CD4-positive, alpha-beta T cell treated with Interleukin-15 for 1 hour (primary cell): ENCODE results near the gene FERD3L.

Source experiments
- DNase-seq: peaks from one replicate; pipeline ENCODE4 v3.0.0-alpha.2; 2020

Gene FERD3L

DNA sequence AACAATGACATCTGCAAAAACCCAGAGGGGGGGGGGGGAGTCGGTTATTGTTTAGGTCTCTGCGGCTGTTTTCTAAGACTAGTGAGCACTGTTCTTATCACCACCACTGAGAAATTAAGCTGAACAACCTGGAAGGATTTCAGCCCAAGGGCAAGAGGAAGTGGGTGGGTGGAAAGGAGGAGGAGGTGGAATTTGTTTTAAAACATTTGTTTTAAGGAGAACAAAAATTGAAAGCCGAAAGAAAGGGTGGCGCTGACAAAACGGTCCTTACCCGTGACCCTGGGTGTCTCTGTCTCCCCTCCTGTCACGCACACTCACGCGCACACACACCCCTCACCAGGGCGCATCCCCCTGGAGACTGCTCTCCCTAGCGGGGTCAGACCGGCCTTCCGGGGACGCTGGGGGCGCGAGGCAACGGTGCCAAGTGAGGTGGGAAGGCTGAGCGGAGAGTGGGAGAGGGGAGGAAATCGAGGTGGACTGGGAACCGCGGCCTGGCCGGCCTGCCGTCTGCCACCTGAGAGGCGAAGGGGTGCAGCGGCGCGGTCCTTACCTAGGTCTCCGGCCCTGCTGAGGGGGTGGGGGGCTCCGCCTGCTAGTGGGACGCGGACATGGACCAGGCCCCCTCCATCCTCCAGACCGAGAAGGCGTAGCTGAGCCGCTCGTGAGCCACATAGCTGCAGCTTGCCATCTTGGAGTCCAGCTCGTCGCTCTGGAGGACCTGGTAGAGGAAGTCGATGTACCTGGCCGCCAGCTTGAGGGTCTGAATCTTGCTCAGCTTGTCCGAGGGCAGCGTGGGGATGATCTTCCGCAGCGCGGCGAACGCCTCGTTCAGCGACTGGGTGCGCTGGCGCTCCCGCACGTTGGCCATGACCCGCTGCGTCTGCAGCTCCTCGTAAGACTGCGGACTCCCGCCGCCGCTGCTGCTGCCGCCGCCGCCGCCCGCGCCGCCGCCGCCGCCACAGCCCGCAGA is 28.8 kb downstream of the FERD3L start:
- DNase-seq, result no peak

DNA sequence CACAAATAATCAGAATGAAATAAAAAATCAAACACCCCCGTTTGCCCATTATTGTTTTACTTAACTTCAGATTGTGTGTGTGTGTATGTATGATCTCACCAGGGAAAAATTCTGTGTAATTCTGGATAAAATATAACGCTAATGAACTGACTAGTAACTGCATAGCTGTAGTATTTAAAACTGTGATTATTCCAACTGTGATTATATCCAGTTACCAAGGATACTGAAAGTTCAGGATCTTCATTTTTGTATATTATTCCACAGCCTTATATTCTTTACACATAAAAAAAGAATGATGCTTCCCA is 30.7 kb downstream of the FERD3L start:
- DNase-seq, result no peak

- DNase-seq, result no peak
Measured at GRCh38 chr7:19113855-19114550, 31.2 kb downstream of the FERD3L start.

DNA sequence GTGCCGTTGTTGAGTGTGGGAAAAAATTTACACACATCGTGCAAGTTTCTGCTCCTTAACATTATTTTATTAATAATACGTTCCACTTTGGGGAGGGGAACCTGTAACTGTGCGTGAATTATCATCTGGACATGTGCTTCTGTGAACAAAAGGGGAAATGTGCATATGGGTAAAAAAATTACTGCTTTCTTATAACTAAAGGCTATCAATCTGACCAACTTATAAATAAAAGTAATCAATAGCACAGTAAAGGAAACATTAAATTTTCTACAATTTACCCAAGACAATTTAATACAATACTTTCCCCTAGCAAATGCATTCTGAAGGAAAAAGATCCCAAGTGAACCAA is 32.2 kb downstream of the FERD3L start:
- DNase-seq, result no peak

- DNase-seq, result no peak
Measured at GRCh38 chr7:19112274-19113001, 32.8 kb downstream of the FERD3L start.

DNA sequence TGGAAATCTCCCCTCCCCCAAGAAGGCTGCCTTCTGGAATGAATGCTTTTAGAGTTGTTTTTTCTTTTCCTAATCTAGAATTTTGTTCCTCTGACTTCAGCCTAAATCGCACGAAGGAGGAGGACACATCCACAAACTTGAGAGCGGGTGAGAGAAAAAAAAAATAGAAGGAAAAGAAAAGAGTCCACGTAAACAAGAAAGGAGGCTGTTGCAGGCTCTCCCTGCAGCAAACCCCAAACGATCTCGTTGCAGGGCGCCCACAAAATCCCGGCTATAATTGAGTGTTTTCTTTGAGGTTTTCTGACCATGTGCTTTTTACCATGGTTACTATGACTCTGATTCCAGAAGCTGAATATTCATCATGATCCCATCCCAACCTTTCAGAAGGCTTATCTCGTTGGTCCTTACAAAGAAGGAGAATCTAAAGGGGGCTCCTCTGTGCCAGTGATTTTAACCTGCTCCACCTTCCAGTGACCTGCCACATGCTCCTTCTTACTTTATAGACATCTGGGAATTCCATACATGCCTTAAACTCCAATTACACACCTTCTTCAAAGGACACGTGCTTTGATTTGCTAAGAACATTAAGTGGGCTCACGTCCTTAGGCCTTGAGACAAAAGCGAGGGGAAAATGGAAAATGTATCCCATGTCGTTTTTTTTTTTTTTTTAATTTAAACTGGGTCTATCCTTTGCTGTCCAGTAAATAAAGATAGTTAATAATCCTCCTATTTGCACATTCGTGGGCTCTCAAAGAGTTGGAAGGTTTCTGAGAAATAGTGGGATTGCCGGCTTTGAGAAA is 33.5 kb downstream of the FERD3L start:
- no peak for DNase-seq

GRCh38 chr7:19110776-19111175 is 34.4 kb downstream of the FERD3L start:
- DNase-seq, result no peak

- no peak for DNase-seq
Measured at GRCh38 chr7:19110026-19110730, 35.0 kb downstream of the FERD3L start.

GRCh38 chr7:19109000-19109946 is 35.9 kb downstream of the FERD3L start:
- DNase-seq, result no peak

DNA sequence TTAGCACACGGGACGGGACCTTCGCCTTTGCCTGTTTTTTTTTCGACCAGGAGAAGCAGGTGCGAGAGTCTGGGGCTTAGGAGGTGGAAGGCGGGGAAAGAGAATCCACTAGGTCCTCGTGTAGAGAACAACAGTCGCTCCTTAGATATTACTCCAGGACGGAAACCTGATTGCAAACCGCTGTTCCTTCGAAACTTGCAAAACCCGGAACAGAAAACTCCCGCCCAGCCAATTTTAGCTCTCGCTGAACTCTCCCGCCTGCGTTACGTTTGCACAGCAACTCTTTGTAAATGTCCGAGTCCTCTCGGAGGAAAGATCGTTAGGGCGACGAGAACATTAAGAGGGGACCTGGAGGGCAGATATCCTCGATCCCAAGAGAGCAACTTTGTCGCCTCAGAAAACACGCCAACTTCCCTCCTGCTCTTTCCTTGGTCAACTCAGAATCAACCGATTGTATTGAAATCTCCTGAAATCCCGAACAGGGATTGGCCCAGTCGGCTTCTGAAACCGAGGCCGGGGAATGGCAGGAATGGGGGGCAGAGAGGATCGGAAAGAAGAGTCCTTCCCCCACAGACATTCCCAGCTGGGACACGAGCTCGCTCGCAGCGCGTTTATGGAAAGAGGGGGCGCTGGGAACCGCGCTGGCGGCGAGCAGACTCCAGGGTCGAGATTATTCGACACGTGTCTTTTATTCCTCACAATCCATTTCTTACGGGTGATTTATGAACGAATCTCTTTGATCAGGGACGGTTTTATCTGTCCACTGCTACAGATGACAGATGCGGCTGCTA is 37.7 kb downstream of the FERD3L start:
- no peak for DNase-seq

DNA sequence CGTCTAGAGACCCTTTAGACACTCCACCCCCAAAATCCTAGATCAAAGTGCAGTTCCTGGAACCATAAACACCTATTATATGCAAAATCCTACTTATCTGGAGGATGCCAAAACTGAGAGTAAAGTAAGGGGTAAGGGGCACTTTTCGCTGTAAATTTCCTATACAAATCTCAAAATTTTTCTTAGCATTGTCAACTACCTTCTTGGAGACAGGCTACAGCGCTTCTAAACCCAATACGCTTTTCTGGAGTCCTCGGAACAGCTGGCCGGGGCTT is 38.2 kb downstream of the FERD3L start:
- no peak for DNase-seq

GRCh38 chr7:19106241-19107080 is 38.8 kb downstream of the FERD3L start:
- DNase-seq, result no peak

- no peak for DNase-seq
Measured at GRCh38 chr7:19105546-19105945, 39.7 kb downstream of the FERD3L start.

GRCh38 chr7:19104811-19105210 is 40.4 kb downstream of the FERD3L start:
- DNase-seq, result no peak

GRCh38 chr7:19102884-19103283 is 42.3 kb downstream of the FERD3L start:
- no peak for DNase-seq

GRCh38 chr7:19101909-19102308 is 43.3 kb downstream of the FERD3L start:
- DNase-seq, result no peak

GRCh38 chr7:19101472-19101871 is 43.7 kb downstream of the FERD3L start:
- DNase-seq, result no peak

DNA sequence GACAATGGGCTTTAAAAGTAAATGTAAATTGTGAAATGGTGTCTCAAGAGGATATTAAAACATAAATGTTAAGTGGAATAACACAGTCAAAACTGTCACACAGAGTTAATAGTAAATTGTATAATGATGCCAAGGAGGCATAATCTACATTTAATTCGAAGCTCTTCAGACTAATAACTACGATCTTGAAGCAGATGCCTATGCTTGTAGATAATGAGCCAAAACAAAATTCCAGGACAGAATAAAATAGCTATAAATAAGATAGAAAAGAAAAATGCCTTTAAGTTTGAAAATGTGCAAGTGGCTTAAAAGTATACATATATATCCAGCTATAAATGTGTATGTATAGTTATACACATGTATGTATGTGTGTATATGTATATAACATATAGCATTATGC is 45.3 kb downstream of the FERD3L start:
- no peak for DNase-seq

DNA sequence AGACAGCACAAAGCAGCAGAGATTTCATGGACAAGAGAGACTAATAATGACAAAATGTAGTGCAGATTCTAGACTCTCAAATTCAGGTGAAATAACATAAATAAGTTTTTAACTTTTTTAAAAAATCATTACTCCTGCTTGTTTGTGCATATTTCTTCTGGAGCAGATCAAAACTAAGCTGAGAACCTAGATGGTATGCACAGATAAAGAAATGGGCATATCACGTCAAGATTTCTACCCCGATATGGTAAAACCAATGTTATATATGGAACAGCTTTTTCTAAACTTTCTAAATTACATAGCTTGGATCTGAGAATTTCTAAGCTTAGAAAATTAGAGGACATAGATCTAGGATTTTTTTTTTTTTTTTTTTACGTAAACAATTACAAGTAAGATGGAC is 46.0 kb downstream of the FERD3L start:
- no peak for DNase-seq

GRCh38 chr7:19098510-19098909 is 46.7 kb downstream of the FERD3L start:
- no peak for DNase-seq
